ENCODE measurements around the gene CFAP410.

CFAP410 gene

DNA sequence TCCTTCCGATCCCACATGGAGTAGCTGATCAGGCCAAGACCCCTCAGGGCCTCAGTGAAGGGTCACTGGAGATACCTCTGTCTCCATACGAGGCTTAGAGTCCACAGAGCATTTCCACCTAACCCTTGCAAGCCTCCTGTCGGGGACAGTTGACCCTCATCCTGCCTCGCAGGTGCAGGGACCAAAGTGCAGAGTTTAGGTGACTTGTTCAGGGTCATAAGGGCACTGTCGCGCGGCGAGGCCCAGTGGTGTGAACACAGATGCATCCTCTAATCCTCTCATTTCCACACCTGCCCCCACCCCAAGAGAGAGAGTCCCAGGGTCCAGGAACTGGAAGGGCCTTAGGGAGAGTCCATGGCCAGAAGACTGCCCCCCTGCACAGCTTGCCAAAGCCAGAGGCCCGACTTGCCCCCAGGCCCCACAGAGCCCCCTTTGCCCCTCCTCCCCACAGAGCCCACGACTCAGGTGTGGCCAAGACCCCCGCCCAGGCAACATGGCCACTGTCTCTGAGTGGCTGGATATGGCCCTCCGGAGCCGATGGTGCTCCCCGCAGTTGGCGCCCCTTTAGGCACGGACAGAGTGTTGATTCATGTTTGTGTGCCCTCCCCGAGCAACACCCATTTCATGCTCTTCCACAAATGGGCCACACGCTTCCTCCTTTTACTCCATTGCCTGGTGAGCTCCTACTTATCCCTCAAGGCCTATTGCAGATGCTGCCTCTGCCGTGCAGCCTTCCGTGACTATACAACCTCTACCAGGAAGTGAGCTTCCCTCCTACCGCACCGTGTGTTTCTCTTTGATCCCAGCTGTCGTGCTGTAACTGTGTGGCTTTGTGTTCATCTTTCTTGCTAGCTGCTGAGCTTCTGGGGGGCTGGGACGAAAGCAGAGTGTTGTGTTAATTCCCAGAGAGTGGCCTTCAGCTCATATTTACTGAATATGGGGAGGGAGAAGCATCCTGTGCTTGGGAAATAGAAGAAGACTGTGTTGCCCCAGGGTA, 15.9 kb upstream of the CFAP410 start:
- Histone ChIP-seq H3K4me3 (ENCODE audit: low read depth, low read length) (no peak overlapping the region), H3K9me3 (ENCODE audit: control insufficient read depth, insufficient read depth, low read length) (no peaks in the 10 kb centered on the region), H3K4me1 (ENCODE audit: control insufficient read depth, insufficient read depth, low read length) (no peaks in the 10 kb centered on the region), H3K27me3 (ENCODE audit: control insufficient read depth, insufficient read depth, low read length) (no peaks in the 10 kb centered on the region), H3K9ac (ENCODE audit: low read depth, low read length) (no peak overlapping the region), H3K36me3 (ENCODE audit: control insufficient read depth, insufficient read depth, low read length) (no peaks in the 10 kb centered on the region)

DNA sequence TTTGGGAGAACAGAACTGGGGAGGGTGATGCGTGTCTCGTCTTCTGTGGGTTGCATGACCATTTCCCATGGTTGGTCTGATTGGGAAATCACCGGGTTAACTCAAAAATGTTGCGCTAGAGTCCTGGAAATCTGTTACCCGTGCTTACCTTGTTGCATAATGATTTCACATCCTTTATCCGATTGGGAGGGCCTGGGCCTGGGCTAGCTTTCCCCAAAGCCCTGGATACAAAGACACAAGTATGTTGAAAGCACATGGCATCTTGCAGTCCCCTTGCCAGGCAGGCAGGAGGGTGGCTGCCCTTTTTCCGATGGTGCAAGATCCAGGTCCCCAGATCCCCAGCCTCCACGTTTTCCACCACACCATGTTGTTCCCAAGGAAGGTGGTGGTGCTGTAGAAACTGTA, 14.8 kb upstream of the CFAP410 start:
- H3K9me3 ChIP-seq (ENCODE audit: control insufficient read depth, insufficient read depth, low read length): no peaks in the 10 kb centered on the region
- no peak overlapping the region for H3K9ac ChIP-seq (ENCODE audit: low read depth, low read length)
- H3K27me3 ChIP-seq (ENCODE audit: control insufficient read depth, insufficient read depth, low read length): no peaks in the 10 kb centered on the region
- no peak overlapping the region for H3K4me3 ChIP-seq (ENCODE audit: low read depth, low read length)
- no peaks in the 10 kb centered on the region for H3K36me3 ChIP-seq (ENCODE audit: control insufficient read depth, insufficient read depth, low read length)
- H3K4me1 ChIP-seq (ENCODE audit: control insufficient read depth, insufficient read depth, low read length): no peaks in the 10 kb centered on the region

DNA sequence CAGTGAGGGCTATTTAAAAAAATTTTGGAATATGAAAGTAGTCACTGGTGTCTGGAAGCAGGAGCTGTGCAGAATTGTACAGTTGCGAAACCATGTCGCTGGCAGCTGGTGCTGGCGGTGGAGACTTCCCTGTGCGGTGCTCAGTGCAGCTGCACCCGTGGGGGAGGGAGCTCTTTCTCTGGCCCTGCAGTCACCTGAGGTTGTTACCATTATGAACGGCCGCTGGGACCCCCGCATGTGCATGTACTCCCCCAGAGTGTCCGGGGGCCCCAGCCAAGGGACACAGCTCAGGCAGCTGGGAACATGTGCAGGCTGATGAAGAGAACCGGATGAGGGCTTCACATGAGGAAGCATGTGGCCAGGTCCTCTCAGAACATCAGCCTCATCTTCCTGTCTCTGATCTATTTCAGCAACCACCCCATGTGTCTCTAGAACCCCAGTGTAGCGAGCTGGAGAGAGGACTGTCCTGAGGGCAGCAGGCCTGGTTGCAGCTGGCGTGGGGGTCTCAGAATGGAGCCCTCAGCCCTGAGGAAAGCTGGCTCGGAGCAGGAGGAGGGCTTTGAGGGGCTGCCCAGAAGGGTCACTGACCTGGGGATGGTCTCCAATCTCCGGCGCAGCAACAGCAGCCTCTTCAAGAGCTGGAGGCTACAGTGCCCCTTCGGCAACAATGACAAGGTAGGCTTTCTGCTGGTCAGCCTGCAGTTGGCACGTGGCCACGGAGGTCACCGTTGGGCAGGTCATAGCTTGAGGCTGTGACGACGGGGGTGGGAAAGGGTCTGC, 14.2 kb upstream of the CFAP410 start, which contains the start of gene TRPM2:
TSS of gene TRPM2 (plus strand) at position 431 of the 780 bp plus-strand sequence. CDS start at position 511, 80 bp downstream.
- no peaks in the 10 kb centered on the region for H3K36me3 ChIP-seq (ENCODE audit: control insufficient read depth, insufficient read depth, low read length)
- no peak within 1 kb of the TSS for H3K4me3 ChIP-seq (ENCODE audit: low read depth, low read length)
- no peak within 1 kb of the TSS for H3K9ac ChIP-seq (ENCODE audit: low read depth, low read length)
- H3K9me3 ChIP-seq (ENCODE audit: control insufficient read depth, insufficient read depth, low read length): no peaks in the 10 kb centered on the region
- no peaks in the 10 kb centered on the region for H3K4me1 ChIP-seq (ENCODE audit: control insufficient read depth, insufficient read depth, low read length)
- no peaks in the 10 kb centered on the region for H3K27me3 ChIP-seq (ENCODE audit: control insufficient read depth, insufficient read depth, low read length)

DNA sequence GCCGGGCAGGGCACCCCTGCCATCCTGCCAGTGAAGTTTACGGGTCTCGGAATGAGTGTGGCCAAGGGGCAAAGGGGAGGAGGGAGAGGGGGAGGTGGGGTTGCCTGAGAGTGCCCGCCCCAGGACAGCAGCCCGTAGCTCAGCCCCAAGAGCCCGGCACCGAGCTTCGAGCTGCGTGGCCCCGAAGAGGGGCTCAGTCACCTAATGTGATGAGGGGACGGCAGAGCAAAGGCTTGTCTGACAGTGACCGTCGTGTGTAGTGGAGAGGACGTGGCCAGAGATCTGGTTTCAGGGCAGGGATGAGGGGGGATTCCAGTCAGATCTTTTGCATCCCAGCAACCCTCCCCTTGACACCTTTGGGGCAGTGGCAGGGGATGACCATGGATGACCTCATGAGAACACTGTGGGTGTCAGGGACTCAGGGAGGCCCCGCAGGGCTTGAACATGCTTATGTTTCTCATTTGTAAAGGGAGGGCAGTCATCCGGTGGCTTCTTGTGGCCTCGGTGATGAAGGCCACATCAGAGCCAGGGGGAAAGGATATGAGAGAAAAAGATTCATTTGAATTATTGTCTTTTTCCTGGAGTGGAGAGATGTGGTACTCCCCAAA, 13.2 kb upstream of the CFAP410 start:
- H3K9ac ChIP-seq (ENCODE audit: low read depth, low read length): no peak overlapping the region
- H3K27me3 ChIP-seq (ENCODE audit: control insufficient read depth, insufficient read depth, low read length): no peaks in the 10 kb centered on the region
- no peaks in the 10 kb centered on the region for H3K4me1 ChIP-seq (ENCODE audit: control insufficient read depth, insufficient read depth, low read length)
- no peak overlapping the region for H3K4me3 ChIP-seq (ENCODE audit: low read depth, low read length)
- H3K36me3 ChIP-seq (ENCODE audit: control insufficient read depth, insufficient read depth, low read length): no peaks in the 10 kb centered on the region
- no peaks in the 10 kb centered on the region for H3K9me3 ChIP-seq (ENCODE audit: control insufficient read depth, insufficient read depth, low read length)

DNA sequence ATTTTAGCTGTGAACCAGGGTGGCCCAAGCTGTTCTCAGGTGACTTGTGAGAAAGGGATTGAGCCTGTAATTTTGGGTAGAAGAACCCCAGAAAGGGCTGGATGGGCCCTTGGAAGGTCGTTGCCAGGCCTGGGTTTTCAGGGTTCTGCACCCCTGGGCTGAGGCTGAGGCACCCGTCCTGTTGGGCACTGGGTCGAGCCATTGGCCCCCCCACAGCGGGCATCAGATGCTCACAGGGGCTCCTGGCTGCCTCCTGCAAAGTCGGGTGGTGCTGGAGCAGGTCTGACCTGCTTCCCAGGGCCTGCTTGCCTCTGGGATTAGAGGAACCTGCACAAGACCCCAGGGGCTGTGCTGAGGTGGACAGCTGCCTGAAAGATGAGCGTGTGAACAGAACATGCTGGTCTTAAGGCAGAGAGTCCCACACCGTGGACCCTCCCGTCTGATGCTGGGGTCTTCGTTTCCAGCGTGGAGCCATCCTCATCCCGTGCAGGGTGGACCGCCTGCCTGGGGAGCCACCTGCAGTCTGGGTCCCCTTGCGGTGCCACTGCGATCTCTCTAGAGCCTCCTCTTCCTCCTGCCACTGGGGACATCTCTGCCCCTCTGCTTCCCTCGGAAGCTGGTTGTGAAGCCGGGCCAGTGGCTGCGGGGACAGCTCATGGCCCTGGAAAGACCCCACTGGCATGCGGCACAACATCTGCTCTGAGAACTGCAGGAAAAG, 12.5 kb upstream of the CFAP410 start:
- Histone ChIP-seq H3K9ac (ENCODE audit: low read depth, low read length) (no peak overlapping the region), H3K9me3 (ENCODE audit: control insufficient read depth, insufficient read depth, low read length) (no peaks in the 10 kb centered on the region), H3K4me1 (ENCODE audit: control insufficient read depth, insufficient read depth, low read length) (no peaks in the 10 kb centered on the region), H3K36me3 (ENCODE audit: control insufficient read depth, insufficient read depth, low read length) (no peaks in the 10 kb centered on the region), H3K27me3 (ENCODE audit: control insufficient read depth, insufficient read depth, low read length) (no peaks in the 10 kb centered on the region), H3K4me3 (ENCODE audit: low read depth, low read length) (no peak overlapping the region)

DNA sequence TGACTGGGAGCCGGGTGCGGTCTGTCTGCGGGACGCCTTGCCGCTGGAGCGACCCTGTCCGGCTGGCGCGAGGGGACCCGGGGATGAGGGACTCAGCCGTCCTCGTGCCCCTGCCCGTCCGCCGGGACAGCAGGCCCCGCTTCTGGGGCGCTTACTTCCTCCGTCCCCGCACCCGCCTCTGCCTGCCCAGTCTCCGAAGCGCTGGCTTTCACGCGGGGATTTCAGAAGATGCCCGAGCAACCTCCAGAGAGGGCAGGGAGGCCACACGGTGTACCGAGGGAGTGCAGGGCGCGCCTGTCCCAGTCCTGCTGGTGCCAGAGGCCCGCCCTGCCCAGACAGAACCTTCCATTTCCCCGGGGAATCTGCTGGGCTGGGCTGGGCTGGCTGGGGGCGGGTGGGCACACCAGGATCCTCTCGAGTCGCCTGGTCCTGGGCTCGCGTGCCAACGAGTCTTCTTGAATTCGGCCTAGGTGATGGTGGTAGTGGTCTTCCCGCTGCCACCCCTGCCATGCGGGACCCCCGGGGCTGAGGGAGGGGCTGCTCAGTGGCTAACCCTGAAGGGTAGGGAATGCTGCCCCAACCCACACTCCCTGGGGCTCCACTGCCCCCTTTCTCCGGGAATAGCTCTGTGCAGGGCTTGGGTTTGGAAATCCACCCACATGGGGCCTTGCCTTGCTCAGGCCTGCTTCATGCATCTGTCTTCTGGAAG, 11.7 kb upstream of the CFAP410 start:
- Histone ChIP-seq H3K9me3 (ENCODE audit: control insufficient read depth, insufficient read depth, low read length) (no peaks in the 10 kb centered on the region), H3K9ac (ENCODE audit: low read depth, low read length) (no peak overlapping the region), H3K4me1 (ENCODE audit: control insufficient read depth, insufficient read depth, low read length) (no peaks in the 10 kb centered on the region), H3K36me3 (ENCODE audit: control insufficient read depth, insufficient read depth, low read length) (no peaks in the 10 kb centered on the region), H3K4me3 (ENCODE audit: low read depth, low read length) (no peak overlapping the region), H3K27me3 (ENCODE audit: control insufficient read depth, insufficient read depth, low read length) (no peaks in the 10 kb centered on the region)

DNA sequence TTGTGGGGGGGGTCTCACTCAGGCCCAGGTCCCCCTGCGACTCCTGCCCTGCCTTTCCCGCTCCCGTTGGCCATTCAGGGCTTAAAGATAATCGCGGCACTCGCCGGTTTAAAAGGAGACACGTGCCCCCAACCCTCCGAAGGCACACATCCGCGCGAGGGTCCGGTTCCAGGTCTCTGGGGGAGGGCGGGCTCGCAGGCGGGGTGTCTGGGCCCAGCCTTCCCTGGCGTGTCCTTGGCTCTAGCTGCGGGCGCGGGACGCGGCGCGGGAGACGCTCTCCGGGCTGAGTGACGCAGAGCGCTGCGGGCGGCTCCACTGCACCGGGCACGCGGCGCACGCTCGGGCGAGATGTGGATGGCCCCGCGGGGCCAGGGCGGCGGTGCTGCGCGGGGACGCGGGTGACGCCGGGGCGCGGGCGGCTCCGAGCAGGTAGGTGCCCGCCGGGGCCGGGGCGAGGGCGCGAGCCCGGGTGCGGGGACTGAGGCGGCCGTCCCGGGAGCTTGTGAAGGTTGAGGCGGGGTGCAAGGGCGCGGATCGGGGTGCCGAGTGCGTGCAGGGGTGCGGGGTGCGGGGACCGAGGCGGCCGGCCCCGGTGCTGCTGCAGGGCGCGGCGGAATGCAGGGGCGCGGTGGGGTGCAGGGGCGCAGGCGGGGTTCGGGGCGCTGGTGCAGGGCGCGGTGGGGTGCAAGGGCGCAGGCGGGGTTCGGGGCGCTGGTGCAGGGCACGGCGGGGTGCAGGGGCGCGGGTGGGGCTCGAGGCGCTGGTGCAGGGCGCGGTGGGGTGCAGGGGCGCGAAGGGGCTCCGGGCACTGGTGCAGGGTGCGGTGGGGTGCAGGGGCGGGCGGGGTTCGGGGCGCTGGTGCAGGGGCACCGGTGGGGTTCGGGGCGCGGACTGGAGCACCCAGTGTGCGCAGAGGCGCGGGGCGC, 10.9 kb upstream of the CFAP410 start:
- no peak overlapping the region for H3K4me3 ChIP-seq (ENCODE audit: low read depth, low read length)
- no peaks in the 10 kb centered on the region for H3K36me3 ChIP-seq (ENCODE audit: control insufficient read depth, insufficient read depth, low read length)
- H3K27me3 ChIP-seq (ENCODE audit: control insufficient read depth, insufficient read depth, low read length): no peaks in the 10 kb centered on the region
- H3K4me1 ChIP-seq (ENCODE audit: control insufficient read depth, insufficient read depth, low read length): no peaks in the 10 kb centered on the region
- no peak overlapping the region for H3K9ac ChIP-seq (ENCODE audit: low read depth, low read length)
- H3K9me3 ChIP-seq (ENCODE audit: control insufficient read depth, insufficient read depth, low read length): no peaks in the 10 kb centered on the region

DNA sequence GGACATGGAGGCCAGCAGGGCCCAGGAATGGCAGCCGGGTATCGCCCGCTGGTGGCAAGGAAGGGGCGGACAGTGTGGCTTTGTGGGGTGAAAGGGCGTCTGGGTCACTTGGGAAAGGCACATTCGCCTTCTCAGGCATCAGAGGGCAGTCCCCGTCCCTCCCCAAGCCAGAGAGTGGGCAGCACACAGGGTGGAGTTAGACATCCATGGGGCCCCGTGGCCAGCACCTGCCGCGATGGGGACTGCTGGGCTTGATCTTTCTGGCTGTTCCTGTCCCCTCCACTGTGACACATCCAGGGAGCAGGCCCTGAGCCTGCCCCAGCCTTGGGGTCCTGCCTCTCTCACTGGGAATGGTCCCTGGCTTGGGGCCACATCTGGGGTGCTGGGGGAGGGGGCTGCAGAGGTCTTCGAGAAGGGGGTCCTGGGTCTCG, 10.2 kb upstream of the CFAP410 start:
- Histone ChIP-seq H3K9me3 (ENCODE audit: control insufficient read depth, insufficient read depth, low read length) (no peaks in the 10 kb centered on the region), H3K4me1 (ENCODE audit: control insufficient read depth, insufficient read depth, low read length) (no peaks in the 10 kb centered on the region), H3K27me3 (ENCODE audit: control insufficient read depth, insufficient read depth, low read length) (no peaks in the 10 kb centered on the region), H3K9ac (ENCODE audit: low read depth, low read length) (no peak overlapping the region), H3K4me3 (ENCODE audit: low read depth, low read length) (no peak overlapping the region), H3K36me3 (ENCODE audit: control insufficient read depth, insufficient read depth, low read length) (no peaks in the 10 kb centered on the region)

DNA sequence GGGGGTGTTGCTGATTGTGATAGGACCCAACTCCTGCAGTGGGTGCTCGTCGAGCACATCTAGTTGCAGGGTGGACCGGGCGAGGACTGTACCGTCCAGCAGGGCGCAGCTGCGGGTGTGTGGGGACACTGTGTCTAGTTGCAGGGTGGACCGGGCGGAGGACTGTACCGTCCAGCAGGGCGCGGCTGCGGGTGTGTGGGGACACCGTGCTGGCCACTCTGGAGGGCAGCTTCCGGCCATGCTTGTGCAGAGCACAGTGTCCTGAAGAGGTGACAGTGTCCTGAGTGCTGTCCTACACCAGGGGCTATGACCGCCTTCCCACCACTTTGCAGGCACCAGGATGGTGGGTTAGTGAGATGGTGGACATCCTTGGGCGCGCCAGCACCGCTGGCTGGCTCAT, 9.7 kb upstream of the CFAP410 start:
- Histone ChIP-seq H3K27me3 (ENCODE audit: control insufficient read depth, insufficient read depth, low read length) (no peaks in the 10 kb centered on the region), H3K9me3 (ENCODE audit: control insufficient read depth, insufficient read depth, low read length) (no peaks in the 10 kb centered on the region), H3K36me3 (ENCODE audit: control insufficient read depth, insufficient read depth, low read length) (no peaks in the 10 kb centered on the region), H3K4me3 (ENCODE audit: low read depth, low read length) (no peak overlapping the region), H3K4me1 (ENCODE audit: control insufficient read depth, insufficient read depth, low read length) (no peaks in the 10 kb centered on the region), H3K9ac (ENCODE audit: low read depth, low read length) (no peak overlapping the region)

DNA sequence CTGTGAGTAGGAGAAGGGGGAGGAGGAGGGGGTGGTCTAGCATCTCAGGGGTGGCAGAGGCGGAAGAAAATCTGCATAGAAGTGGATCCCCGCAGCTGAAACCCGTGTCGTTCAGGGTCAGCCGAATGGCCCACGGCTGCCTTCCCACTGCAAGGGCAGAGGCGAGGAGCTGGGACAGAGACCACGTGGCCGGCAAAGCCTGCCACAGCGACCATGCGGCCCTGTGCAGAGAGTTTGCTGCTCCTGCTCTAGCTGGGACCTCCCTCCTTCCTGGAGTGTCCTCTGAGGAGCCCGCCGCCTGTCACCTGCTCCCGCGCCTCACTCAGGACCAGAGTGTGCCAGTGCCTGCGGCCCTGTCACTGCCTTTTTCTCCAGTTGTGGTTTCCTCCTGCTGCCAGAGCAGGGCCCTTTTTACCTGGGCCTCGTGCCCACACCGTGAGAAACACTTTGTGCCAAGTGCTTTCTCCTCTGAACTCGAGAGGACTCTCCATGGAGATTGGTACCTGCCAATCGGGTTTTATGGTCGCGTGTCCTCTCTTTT, 8.8 kb upstream of the CFAP410 start:
- no peak overlapping the region for H3K4me3 ChIP-seq (ENCODE audit: low read depth, low read length)
- no peak overlapping the region for H3K9ac ChIP-seq (ENCODE audit: low read depth, low read length)
- no peaks in the 10 kb centered on the region for H3K4me1 ChIP-seq (ENCODE audit: control insufficient read depth, insufficient read depth, low read length)
- H3K9me3 ChIP-seq (ENCODE audit: control insufficient read depth, insufficient read depth, low read length): no peaks in the 10 kb centered on the region
- H3K27me3 ChIP-seq (ENCODE audit: control insufficient read depth, insufficient read depth, low read length): no peaks in the 10 kb centered on the region
- no peaks in the 10 kb centered on the region for H3K36me3 ChIP-seq (ENCODE audit: control insufficient read depth, insufficient read depth, low read length)

All from iPS-15b (cell line).